ENCODE data around the gene KSR1. TPM values are rescaled to one million over a fixed set of nuclear protein-coding genes. Genes with fewer than 3 reads are reported as not detected.
"Not testable (repeated sequence)": the region's sequence is repeated elsewhere in the genome, so short reads cannot be mapped to it uniquely, and the experiment has no call there.

KSR1 gene
- total and polyA plus RNA-seq, 2 donors (not counting 1 experiment from before 2014, with no cell fraction given): 5.3 to 10.1 TPM

DNA sequence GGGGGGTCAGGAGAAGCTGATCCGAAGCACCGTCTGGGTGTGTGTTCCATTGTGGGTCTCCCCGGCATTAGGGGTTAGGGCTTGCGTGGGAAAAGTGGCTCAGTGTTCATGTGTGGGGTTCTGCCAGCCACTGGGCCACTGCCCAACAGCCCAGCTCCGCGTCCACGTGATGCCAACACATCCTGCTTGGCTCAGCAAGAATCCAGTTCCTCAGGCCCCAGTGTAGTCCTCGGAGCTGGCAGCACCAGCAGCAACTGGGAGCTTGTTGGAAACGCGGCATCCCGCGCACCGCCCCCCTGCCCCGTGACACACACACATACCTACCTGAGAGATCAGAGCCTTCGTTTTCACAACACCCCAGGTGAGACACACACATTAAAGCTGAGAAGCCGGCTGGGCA is 193.7 kb downstream of the KSR1 start:
- DNase-seq (ENCODE audit: low read depth in 2 of 2): no peak
- no peak for TF ChIP-seq EZH2 (IDR thresholded peaks at IDR 0.05; ENCODE audit: low read length, missing control alignments)
- TF ChIP-seq, protein P1, sequence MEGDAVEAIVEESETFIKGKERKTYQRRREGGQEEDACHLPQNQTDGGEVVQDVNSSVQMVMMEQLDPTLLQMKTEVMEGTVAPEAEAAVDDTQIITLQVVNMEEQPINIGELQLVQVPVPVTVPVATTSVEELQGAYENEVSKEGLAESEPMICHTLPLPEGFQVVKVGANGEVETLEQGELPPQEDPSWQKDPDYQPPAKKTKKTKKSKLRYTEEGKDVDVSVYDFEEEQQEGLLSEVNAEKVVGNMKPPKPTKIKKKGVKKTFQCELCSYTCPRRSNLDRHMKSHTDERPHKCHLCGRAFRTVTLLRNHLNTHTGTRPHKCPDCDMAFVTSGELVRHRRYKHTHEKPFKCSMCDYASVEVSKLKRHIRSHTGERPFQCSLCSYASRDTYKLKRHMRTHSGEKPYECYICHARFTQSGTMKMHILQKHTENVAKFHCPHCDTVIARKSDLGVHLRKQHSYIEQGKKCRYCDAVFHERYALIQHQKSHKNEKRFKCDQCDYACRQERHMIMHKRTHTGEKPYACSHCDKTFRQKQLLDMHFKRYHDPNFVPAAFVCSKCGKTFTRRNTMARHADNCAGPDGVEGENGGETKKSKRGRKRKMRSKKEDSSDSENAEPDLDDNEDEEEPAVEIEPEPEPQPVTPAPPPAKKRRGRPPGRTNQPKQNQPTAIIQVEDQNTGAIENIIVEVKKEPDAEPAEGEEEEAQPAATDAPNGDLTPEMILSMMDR (conservative IDR thresholded peaks at IDR 0.05 in 1 of 2, IDR thresholded peaks at IDR 0.05 in 1 of 2; ENCODE audit: low read depth in 1 of 2, low read length in 2 of 2): no peak
- Histone ChIP-seq H3K4me3 (replicated peaks in 1 of 4; ENCODE audit: control extremely low read depth in 1 of 4, insufficient read depth in 1 of 4, low read depth in 3 of 4, low read length in 4 of 4) (no peak overlapping the region), H4K20me1 (ENCODE audit: control insufficient read depth, extremely low read depth, insufficient read depth, low read length) (no peaks in the 10 kb centered on the region), H3K9ac (ENCODE audit: insufficient read depth, low read length) (no peak overlapping the region), H3K4me1 (ENCODE audit: control insufficient read depth, extremely low read depth, insufficient read depth, low read length) (no peaks in the 10 kb centered on the region), H3K27ac (ENCODE audit: insufficient read depth, low read length) (no peak overlapping the region), H3K9me3 (ENCODE audit: control insufficient read depth, insufficient read depth, low read depth, low read length) (no peaks in the 10 kb centered on the region), H2AFZ (ENCODE audit: low read length) (no peak overlapping the region), H3K79me2 (ENCODE audit: control insufficient read depth, insufficient read depth, low read length) (no peaks in the 10 kb centered on the region), H3K4me2 (ENCODE audit: extremely low read depth, insufficient read depth, low read length) (no peak overlapping the region), H3K27me3 (ENCODE audit: control insufficient read depth, insufficient read depth, low read length) (no peaks in the 10 kb centered on the region), H3K36me3 (ENCODE audit: control insufficient read depth, insufficient read depth, low read length) (no peaks in the 10 kb centered on the region)

DNA sequence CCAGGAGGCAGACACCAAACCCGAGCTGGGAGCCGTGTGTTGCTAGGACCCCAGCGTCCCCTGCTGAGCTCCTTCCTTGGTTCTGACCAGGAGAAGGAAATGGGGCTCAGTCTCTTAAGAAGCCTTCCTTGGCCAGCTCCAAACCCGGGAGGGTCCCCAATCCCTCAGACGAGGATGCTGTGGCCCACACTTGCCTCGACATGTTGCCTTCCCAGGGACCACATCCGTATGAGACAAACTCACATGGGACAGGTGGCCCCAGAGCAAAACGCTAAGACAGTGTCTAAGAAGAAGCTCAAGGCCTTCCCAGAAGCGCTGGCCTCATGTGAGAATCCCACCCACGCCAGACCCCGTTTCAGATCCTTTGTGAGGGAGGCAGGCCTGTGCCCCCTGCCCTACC is 194.6 kb downstream of the KSR1 start:
- DNase-seq (ENCODE audit: low read depth in 2 of 2): no peak
- Histone ChIP-seq H3K9me3 (ENCODE audit: control insufficient read depth, insufficient read depth, low read depth, low read length) (no peaks in the 10 kb centered on the region), H3K4me1 (ENCODE audit: control insufficient read depth, extremely low read depth, insufficient read depth, low read length) (no peaks in the 10 kb centered on the region), H3K4me3 (replicated peaks in 1 of 4; ENCODE audit: control extremely low read depth in 1 of 4, insufficient read depth in 1 of 4, low read depth in 3 of 4, low read length in 4 of 4) (no peak overlapping the region), H3K9ac (ENCODE audit: insufficient read depth, low read length) (no peak overlapping the region), H4K20me1 (ENCODE audit: control insufficient read depth, extremely low read depth, insufficient read depth, low read length) (no peaks in the 10 kb centered on the region), H3K27ac (ENCODE audit: insufficient read depth, low read length) (no peak overlapping the region), H3K36me3 (ENCODE audit: control insufficient read depth, insufficient read depth, low read length) (no peaks in the 10 kb centered on the region), H3K27me3 (ENCODE audit: control insufficient read depth, insufficient read depth, low read length) (no peaks in the 10 kb centered on the region), H3K79me2 (ENCODE audit: control insufficient read depth, insufficient read depth, low read length) (no peaks in the 10 kb centered on the region), H2AFZ (ENCODE audit: low read length) (no peak overlapping the region), H3K4me2 (ENCODE audit: extremely low read depth, insufficient read depth, low read length) (no peak overlapping the region)
- TF ChIP-seq, protein P1 (conservative IDR thresholded peaks at IDR 0.05 in 1 of 2, IDR thresholded peaks at IDR 0.05 in 1 of 2; ENCODE audit: low read depth in 1 of 2, low read length in 2 of 2): no peak
- TF ChIP-seq EZH2 (IDR thresholded peaks at IDR 0.05; ENCODE audit: low read length, missing control alignments): no peak

DNA sequence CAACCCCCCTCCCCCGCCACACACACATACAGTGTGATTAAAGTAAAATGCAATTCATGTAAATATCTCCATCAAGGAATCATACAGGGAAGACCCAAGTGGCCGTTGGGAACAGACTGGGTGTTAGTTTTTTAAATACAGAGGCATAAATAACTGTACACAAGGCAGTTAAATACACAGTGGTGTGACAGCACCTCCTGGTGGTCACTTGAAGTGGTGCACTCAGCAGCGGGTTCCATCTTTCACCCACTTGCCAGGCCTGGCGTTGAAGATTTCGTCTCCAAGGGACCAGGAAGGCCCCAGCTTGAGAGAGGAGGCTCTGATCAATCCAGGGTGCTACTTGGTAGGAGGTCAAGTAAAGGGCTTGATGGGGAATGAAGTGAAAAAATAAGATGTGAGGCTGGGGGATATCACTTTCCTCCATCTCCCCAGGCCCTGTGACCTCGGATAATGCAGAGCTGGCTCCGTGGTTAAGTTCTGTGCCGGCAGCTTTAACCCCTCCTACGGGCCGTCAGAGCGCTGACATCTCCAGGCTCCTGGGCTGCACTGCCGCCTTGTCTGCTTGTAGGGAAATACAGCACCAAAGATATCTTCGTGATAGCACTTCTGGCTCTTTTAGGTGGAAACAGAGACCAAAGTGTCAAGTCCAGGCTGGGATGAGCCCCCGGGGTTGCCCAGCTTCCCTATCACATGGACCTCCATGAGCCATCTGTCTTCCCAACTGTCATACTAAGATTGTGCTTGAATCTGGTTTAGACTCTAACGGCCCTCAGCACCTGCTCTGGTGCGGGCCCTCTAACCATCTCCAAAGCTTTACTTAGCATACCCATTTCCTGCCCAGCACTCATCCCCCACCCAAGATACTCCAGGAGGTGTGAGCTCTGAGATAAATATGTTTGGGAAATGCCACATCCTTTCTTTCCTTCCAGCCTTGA is 195.4 kb downstream of the KSR1 start:
- H2AFZ ChIP-seq (ENCODE audit: low read length): no peak overlapping the region
- no peaks in the 10 kb centered on the region for H3K4me1 ChIP-seq (ENCODE audit: control insufficient read depth, extremely low read depth, insufficient read depth, low read length)
- no peaks in the 10 kb centered on the region for H3K9me3 ChIP-seq (ENCODE audit: control insufficient read depth, insufficient read depth, low read depth, low read length)
- peak in 1 of 2 donors; percentile 43 for DNase-seq (ENCODE audit: low read depth in 2 of 2)
- TF ChIP-seq EZH2 (IDR thresholded peaks at IDR 0.05; ENCODE audit: low read length, missing control alignments): no peak
- TF ChIP-seq, protein P1 (conservative IDR thresholded peaks at IDR 0.05 in 1 of 2, IDR thresholded peaks at IDR 0.05 in 1 of 2; ENCODE audit: low read depth in 1 of 2, low read length in 2 of 2): peak; percentile 67 to 71
- no peak overlapping the region for H3K9ac ChIP-seq (ENCODE audit: insufficient read depth, low read length)
- H3K27me3 ChIP-seq (ENCODE audit: control insufficient read depth, insufficient read depth, low read length): no peaks in the 10 kb centered on the region
- no peaks in the 10 kb centered on the region for H4K20me1 ChIP-seq (ENCODE audit: control insufficient read depth, extremely low read depth, insufficient read depth, low read length)
- no peak overlapping the region for H3K27ac ChIP-seq (ENCODE audit: insufficient read depth, low read length)
- H3K36me3 ChIP-seq (ENCODE audit: control insufficient read depth, insufficient read depth, low read length): no peaks in the 10 kb centered on the region
- H3K79me2 ChIP-seq (ENCODE audit: control insufficient read depth, insufficient read depth, low read length): no peaks in the 10 kb centered on the region
- H3K4me2 ChIP-seq (ENCODE audit: extremely low read depth, insufficient read depth, low read length): no peak overlapping the region
- no peak overlapping the region for H3K4me3 ChIP-seq (replicated peaks in 1 of 4; ENCODE audit: control extremely low read depth in 1 of 4, insufficient read depth in 1 of 4, low read depth in 3 of 4, low read length in 4 of 4)

DNA sequence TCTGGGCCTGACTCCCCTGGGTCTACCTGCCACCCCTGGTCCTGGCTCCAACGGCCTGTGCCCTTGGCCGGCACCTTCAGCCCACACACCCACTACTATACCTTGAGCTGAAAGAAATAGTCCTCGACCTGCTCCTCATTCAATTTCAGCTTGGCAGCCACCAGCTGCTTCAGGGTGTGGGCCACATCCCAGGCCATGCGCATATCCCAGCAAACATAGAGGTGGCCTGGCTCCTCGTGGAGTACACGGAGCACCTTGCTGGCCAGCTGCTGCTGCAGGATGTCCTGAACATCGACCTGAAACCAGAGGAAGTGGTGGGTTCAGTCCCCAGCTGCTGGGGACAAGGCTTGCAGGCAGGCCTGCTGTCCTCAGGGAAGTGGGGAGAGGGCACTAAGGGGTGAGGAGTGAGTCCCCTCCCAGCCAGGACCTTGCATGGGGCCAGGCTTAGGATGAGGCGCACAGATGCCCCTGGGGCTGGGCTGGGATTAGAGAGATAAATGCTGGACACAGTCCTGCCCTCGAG is 197.3 kb downstream of the KSR1 start:
- not testable (repeated sequence) for H2AFZ ChIP-seq (ENCODE audit: low read length); H3K9ac ChIP-seq (ENCODE audit: insufficient read depth, low read length); H3K27me3 ChIP-seq (ENCODE audit: control insufficient read depth, insufficient read depth, low read length); DNase-seq (ENCODE audit: low read depth in 2 of 2); H4K20me1 ChIP-seq (ENCODE audit: control insufficient read depth, extremely low read depth, insufficient read depth, low read length); H3K36me3 ChIP-seq (ENCODE audit: control insufficient read depth, insufficient read depth, low read length); H3K9me3 ChIP-seq (ENCODE audit: control insufficient read depth, insufficient read depth, low read depth, low read length); H3K79me2 ChIP-seq (ENCODE audit: control insufficient read depth, insufficient read depth, low read length); H3K4me3 ChIP-seq (replicated peaks in 1 of 4; ENCODE audit: control extremely low read depth in 1 of 4, insufficient read depth in 1 of 4, low read depth in 3 of 4, low read length in 4 of 4); H3K4me1 ChIP-seq (ENCODE audit: control insufficient read depth, extremely low read depth, insufficient read depth, low read length); H3K4me2 ChIP-seq (ENCODE audit: extremely low read depth, insufficient read depth, low read length); H3K27ac ChIP-seq (ENCODE audit: insufficient read depth, low read length)
